ENCODE data around the gene VPS37C. TPM values are rescaled to one million over a fixed set of nuclear protein-coding genes. Genes with fewer than 3 reads are reported as not detected.

The VPS37C gene
- total and polyA plus RNA-seq, 4 donors = 2.6 to 6.1 (median 5.1) TPM

GRCh38 chr11:61126256-61126655 lies 35.0 kb downstream of the VPS37C start:
- Histone ChIP-seq H3K9ac (ENCODE audit: low read depth in 1 of 2, low read length in 2 of 2) (no peak overlapping the region), H3K4me3 (ENCODE audit: low read depth in 1 of 3, low read length in 3 of 3) (no peak overlapping the region), H3K27ac (ENCODE audit: low read depth in 1 of 2, low read length in 2 of 2) (no peak overlapping the region), H3K4me1 (ENCODE audit: control insufficient read depth in 4 of 4, insufficient read depth in 4 of 4, low read length in 3 of 4) (peaks cover 0 to 4% (median 0%) of the 10 kb centered on the region in 4 donors), H3K27me3 (ENCODE audit: control insufficient read depth in 4 of 4, insufficient read depth in 4 of 4, low read length in 3 of 4) (no peaks in the 10 kb centered on the region), H3K36me3 (ENCODE audit: control insufficient read depth in 4 of 4, insufficient read depth in 3 of 4, low read depth in 1 of 4, low read length in 3 of 4) (peaks cover 0 to 2% (median 0%) of the 10 kb centered on the region in 4 donors), H3K9me3 (ENCODE audit: control insufficient read depth in 4 of 4, low read length in 3 of 4) (no peaks in the 10 kb centered on the region)
- 78% methylated on average over 14 of the region's 14 CpGs for WGBS
- DNase-seq (ENCODE audit: low spot score) = no peak
- TF ChIP-seq RXRA (IDR thresholded peaks at IDR 0.05) (no peak), TAF1 (conservative IDR thresholded peaks at IDR 0.05) (no peak), HNF4G (IDR thresholded peaks at IDR 0.05) (no peak), HNF4A (conservative IDR thresholded peaks at IDR 0.05) (no peak), REST (IDR thresholded peaks at IDR 0.05) (no peak), FOXA2 (IDR thresholded peaks at IDR 0.05) (no peak), EGR1 (IDR thresholded peaks at IDR 0.05; ENCODE audit: low read depth in 2 of 2) (no peak), YY1 (IDR thresholded peaks at IDR 0.05) (no peak), MAX (IDR thresholded peaks at IDR 0.05) (no peak), ZBTB33 (IDR thresholded peaks at IDR 0.05) (no peak), JUND (IDR thresholded peaks at IDR 0.05) (no peak)

DNA sequence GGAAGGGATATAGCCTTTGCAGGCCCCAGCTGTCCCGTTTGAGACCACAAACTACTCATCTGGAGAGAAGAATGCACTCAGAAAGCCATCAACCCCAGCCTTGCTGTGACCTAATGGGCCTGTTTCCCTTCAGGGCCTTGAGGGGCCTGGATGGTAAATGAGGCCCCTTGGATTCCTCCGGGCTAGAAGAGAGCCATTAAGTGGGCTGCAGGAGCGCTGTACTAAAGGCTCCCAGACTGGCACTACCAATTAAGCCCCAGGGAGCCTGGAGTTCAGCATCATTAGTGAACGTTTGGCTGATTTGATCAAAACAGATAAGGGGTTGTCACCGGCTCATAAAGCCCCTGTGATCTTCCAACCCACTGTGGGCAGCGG lies 35.9 kb downstream of the VPS37C start:
- no peaks in the 10 kb centered on the region for H3K9me3 ChIP-seq (ENCODE audit: control insufficient read depth in 4 of 4, low read length in 3 of 4)
- H3K4me1 ChIP-seq (ENCODE audit: control insufficient read depth in 4 of 4, insufficient read depth in 4 of 4, low read length in 3 of 4) = peaks cover 0 to 4% (median 0%) of the 10 kb centered on the region in 4 donors
- H3K27me3 ChIP-seq (ENCODE audit: control insufficient read depth in 4 of 4, insufficient read depth in 4 of 4, low read length in 3 of 4) = no peaks in the 10 kb centered on the region
- no peak for DNase-seq (ENCODE audit: low spot score)
- no peak overlapping the region for H3K4me3 ChIP-seq (ENCODE audit: low read depth in 1 of 3, low read length in 3 of 3)
- no peak overlapping the region for H3K9ac ChIP-seq (ENCODE audit: low read depth in 1 of 2, low read length in 2 of 2)
- TF ChIP-seq ZBTB33 (IDR thresholded peaks at IDR 0.05) = no peak
- WGBS = 79% methylated on average over 6 of the region's 6 CpGs
- no peaks in the 10 kb centered on the region for H3K36me3 ChIP-seq (ENCODE audit: control insufficient read depth in 4 of 4, insufficient read depth in 3 of 4, low read depth in 1 of 4, low read length in 3 of 4)
- no peak overlapping the region for H3K27ac ChIP-seq (ENCODE audit: low read depth in 1 of 2, low read length in 2 of 2)
